ENCODE results near the gene CAPZA3. TPM values are rescaled to one million over a fixed set of nuclear protein-coding genes. Genes with fewer than 3 reads are reported as not detected.
A peak's percentile ranks its signal among the peaks of the same experiment; 100 is the strongest.

CAPZA3 gene
- total RNA-seq, 1 experiment from 2014 or later: not detected

GRCh38 chr12:18696971-18697602 is 40.8 kb upstream of the CAPZA3 start:
- Histone ChIP-seq H3K4me2 (ENCODE audit: low read length) (peak overlapping the region; percentile 73), H2AFZ (ENCODE audit: low read length) (peak overlapping the region; percentile 78), H3K4me3 (ENCODE audit: low read length) (peak overlapping the region; percentile 23; the same call in 1 of the 2 replicates), H3K9ac (ENCODE audit: low read length) (peak overlapping the region; percentile 36; the same call in 1 of the 2 replicates), H3F3A (ENCODE audit: low read length, unreplicated experiment) (no peaks in the 10 kb centered on the region), H3K36me3 (ENCODE audit: low read depth, low read length) (no peaks in the 10 kb centered on the region), H4K20me1 (ENCODE audit: low read length) (no peaks in the 10 kb centered on the region), H3K79me2 (ENCODE audit: low read length) (no peaks in the 10 kb centered on the region), H3K9me3 (ENCODE audit: low read length) (no peaks in the 10 kb centered on the region), H3K27me3 (ENCODE audit: low read length) (no peaks in the 10 kb centered on the region), H3K9me2 (replicated peaks; ENCODE audit: low read length) (no peaks in the 10 kb centered on the region), H3K27ac (ENCODE audit: low read length) (peak overlapping the region; percentile 60), H3K4me1 (ENCODE audit: insufficient read depth, low read length) (peaks cover 12% of the 10 kb centered on the region)
- TF ChIP-seq EZH2 (IDR thresholded peaks at IDR 0.05; ENCODE audit: low read length, unreplicated experiment): no peak
- DNase-seq: peak; percentile 63
- BruUV-seq (replicated peaks): no TSS peak
- peak; percentile 84 for ATAC-seq
- ChIA-PET CTCF (no interaction called here), POLR2A (ENCODE audit: unreplicated experiment) (no interaction called here)
- intact Hi-C loops (cut with micrococcal nuclease): no loop called here

DNA sequence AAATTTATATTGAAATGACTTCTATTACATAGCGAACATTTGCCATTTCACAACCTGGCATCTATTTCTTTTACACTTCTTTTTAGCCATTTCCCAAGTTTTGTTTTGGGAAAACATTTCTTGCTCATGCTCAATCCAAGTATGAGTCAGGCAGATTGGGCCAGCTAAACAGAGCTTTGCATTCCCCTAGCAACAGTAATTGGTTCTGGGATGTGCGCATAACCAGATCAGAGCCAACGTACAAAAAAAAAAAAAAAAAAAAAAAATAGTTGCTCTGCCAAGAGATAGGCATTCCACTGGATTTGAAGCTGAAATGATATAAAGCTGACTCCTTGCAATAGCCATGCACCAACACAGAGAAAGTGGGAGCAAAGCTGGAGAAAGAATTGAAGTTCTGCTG is 37.6 kb upstream of the CAPZA3 start:
- DNase-seq: no peak
- peaks cover 12% of the 10 kb centered on the region for H3K4me1 ChIP-seq (ENCODE audit: insufficient read depth, low read length)
- no peak overlapping the region for H3K27ac ChIP-seq (ENCODE audit: low read length)
- no TSS peak for BruUV-seq (replicated peaks)
- H3K4me2 ChIP-seq (ENCODE audit: low read length): no peak overlapping the region
- ATAC-seq: no peak
- H3K9me2 ChIP-seq (replicated peaks; ENCODE audit: low read length): no peaks in the 10 kb centered on the region
- intact Hi-C loops (cut with micrococcal nuclease): no loop called here
- POLR2A ChIA-PET (ENCODE audit: unreplicated experiment): no interaction called here
- TF ChIP-seq CTCF (conservative IDR thresholded peaks at IDR 0.05; ENCODE audit: low read depth, low read length): no peak
- no peak for TF ChIP-seq EZH2phosphoT487 (IDR thresholded peaks at IDR 0.05; ENCODE audit: borderline replicate concordance, low read length)
- TF ChIP-seq EZH2 (IDR thresholded peaks at IDR 0.05; ENCODE audit: low read length, unreplicated experiment): no peak
- no peaks in the 10 kb centered on the region for H3K9me3 ChIP-seq (ENCODE audit: low read length)
- no peak overlapping the region for H3K4me3 ChIP-seq (ENCODE audit: low read length)
- CTCF ChIA-PET: no interaction called here
- H3K27me3 ChIP-seq (ENCODE audit: low read length): no peaks in the 10 kb centered on the region
- H4K20me1 ChIP-seq (ENCODE audit: low read length): no peaks in the 10 kb centered on the region
- no peaks in the 10 kb centered on the region for H3K36me3 ChIP-seq (ENCODE audit: low read depth, low read length)
- no peaks in the 10 kb centered on the region for H3K79me2 ChIP-seq (ENCODE audit: low read length)
- no peaks in the 10 kb centered on the region for H3F3A ChIP-seq (ENCODE audit: low read length, unreplicated experiment)
- no peak overlapping the region for H2AFZ ChIP-seq (ENCODE audit: low read length)
- H3K9ac ChIP-seq (ENCODE audit: low read length): no peak overlapping the region

- TF ChIP-seq EZH2phosphoT487 (IDR thresholded peaks at IDR 0.05; ENCODE audit: borderline replicate concordance, low read length): no peak
- H3K9me3 ChIP-seq (ENCODE audit: low read length): no peaks in the 10 kb centered on the region
- no peaks in the 10 kb centered on the region for H4K20me1 ChIP-seq (ENCODE audit: low read length)
- no peak overlapping the region for H3K4me2 ChIP-seq (ENCODE audit: low read length)
- no peak overlapping the region for H3K27ac ChIP-seq (ENCODE audit: low read length)
- no peaks in the 10 kb centered on the region for H3K9me2 ChIP-seq (replicated peaks; ENCODE audit: low read length)
- no TSS peak for BruUV-seq (replicated peaks)
- no peak for ATAC-seq
- no peak overlapping the region for H3K9ac ChIP-seq (ENCODE audit: low read length)
- H3K79me2 ChIP-seq (ENCODE audit: low read length): no peaks in the 10 kb centered on the region
- DNase-seq: no peak
- ChIA-PET CTCF (no interaction called here), POLR2A (ENCODE audit: unreplicated experiment) (no interaction called here)
- H3K27me3 ChIP-seq (ENCODE audit: low read length): no peaks in the 10 kb centered on the region
- H3K4me1 ChIP-seq (ENCODE audit: insufficient read depth, low read length): no peaks in the 10 kb centered on the region
- no peaks in the 10 kb centered on the region for H3K36me3 ChIP-seq (ENCODE audit: low read depth, low read length)
- intact Hi-C loops (cut with micrococcal nuclease): no loop called here
- no peak overlapping the region for H2AFZ ChIP-seq (ENCODE audit: low read length)
- H3K4me3 ChIP-seq (ENCODE audit: low read length): no peak overlapping the region
- H3F3A ChIP-seq (ENCODE audit: low read length, unreplicated experiment): no peaks in the 10 kb centered on the region
These were observed 34.6 kb upstream of the CAPZA3 start for GRCh38 chr12:18703321-18703720.

DNA sequence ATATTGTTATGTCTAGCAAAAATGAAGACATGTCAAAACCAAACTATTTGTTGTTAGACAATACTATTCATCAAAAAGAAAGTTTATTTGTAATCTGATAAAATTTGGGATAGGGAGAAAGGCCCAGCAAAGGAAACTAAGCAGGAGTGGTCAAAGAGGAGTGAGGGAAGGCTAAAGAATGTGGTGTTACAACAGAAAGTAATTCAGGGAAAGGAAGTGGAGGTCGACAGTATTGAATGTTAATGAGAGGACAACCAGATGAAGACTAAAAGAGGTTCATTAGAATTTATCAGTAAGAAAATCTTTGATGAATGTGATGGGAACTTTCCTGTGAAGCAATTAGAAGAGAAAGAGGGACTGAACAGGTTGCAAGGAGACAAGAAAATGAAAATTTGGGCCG is 34.0 kb upstream of the CAPZA3 start:
- no peak overlapping the region for H2AFZ ChIP-seq (ENCODE audit: low read length)
- H4K20me1 ChIP-seq (ENCODE audit: low read length): no peaks in the 10 kb centered on the region
- ChIA-PET CTCF (no interaction called here), POLR2A (ENCODE audit: unreplicated experiment) (no interaction called here)
- no peaks in the 10 kb centered on the region for H3K4me1 ChIP-seq (ENCODE audit: insufficient read depth, low read length)
- no peak overlapping the region for H3K27ac ChIP-seq (ENCODE audit: low read length)
- no peaks in the 10 kb centered on the region for H3K27me3 ChIP-seq (ENCODE audit: low read length)
- intact Hi-C loops (cut with micrococcal nuclease): no loop called here
- H3K4me3 ChIP-seq (ENCODE audit: low read length): no peak overlapping the region
- no peaks in the 10 kb centered on the region for H3F3A ChIP-seq (ENCODE audit: low read length, unreplicated experiment)
- no peaks in the 10 kb centered on the region for H3K9me3 ChIP-seq (ENCODE audit: low read length)
- H3K4me2 ChIP-seq (ENCODE audit: low read length): no peak overlapping the region
- BruUV-seq (replicated peaks): no TSS peak
- DNase-seq: no peak
- H3K9me2 ChIP-seq (replicated peaks; ENCODE audit: low read length): no peaks in the 10 kb centered on the region
- no peaks in the 10 kb centered on the region for H3K36me3 ChIP-seq (ENCODE audit: low read depth, low read length)
- no peaks in the 10 kb centered on the region for H3K79me2 ChIP-seq (ENCODE audit: low read length)
- TF ChIP-seq EZH2phosphoT487 (IDR thresholded peaks at IDR 0.05; ENCODE audit: borderline replicate concordance, low read length) (no peak), CTCF (conservative IDR thresholded peaks at IDR 0.05; ENCODE audit: low read depth, low read length) (no peak), EZH2 (IDR thresholded peaks at IDR 0.05; ENCODE audit: low read length, unreplicated experiment) (no peak)
- ATAC-seq: no peak
- H3K9ac ChIP-seq (ENCODE audit: low read length): no peak overlapping the region

All from PC-3 (cell line).